ENCODE results near the gene PAPOLA.

PAPOLA gene

DNA sequence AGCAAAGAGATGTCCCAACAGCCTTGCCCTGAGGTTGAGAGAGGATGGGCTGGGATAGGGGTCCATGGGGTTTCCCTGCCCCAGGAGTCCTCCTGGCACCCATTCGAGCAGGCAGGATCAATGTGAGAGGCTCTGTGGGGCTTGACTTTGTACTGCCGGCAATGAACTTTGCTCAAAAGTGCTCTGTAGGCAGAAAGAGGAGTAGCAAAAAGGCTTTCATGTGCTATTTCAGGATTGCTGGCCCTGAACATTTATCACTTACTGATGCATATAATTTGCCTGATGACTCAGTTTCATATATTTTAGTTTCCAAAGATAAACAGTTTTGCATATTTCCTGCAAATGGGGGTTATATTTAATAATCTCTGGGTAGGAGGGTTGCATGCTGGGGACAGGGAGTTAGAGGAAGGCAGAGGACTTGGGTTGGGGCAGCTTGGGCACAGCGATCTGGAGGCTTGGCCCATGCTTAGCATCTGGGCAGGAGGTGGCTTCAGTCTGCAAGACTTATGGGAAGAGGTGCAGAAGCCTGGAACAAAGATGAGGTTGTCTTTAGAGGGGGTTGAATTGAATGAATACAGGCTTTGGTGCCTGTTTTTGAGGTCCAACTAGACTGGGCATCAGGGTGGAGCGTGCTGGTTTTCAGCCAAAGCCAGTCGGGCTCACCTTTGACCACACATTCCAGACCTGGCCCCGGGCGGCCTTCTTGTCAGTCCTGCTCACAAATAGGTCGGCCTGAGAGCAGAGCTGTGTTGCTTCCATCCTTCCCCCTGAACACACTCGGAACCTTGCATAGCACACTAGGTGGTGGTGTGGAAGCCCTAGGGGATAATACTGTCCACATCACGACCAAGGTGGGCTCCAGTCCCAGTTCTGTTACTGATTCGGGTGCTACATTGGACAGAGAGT lies 101.4 kb downstream of the PAPOLA start:
- TF ChIP-seq CTCF (IDR thresholded peaks at IDR 0.05; ENCODE audit: low read depth, low read length) = no peak
- DNase-seq (ENCODE audit: low read depth in 2 of 2) = no peak
- no peak overlapping the region for H3K4me3 ChIP-seq (replicated peaks in 1 of 2; ENCODE audit: low read depth in 2 of 2, low read length in 2 of 2)

- no peak overlapping the region for H3K4me3 ChIP-seq (replicated peaks in 1 of 2; ENCODE audit: low read depth in 2 of 2, low read length in 2 of 2)
- no peak for DNase-seq (ENCODE audit: low read depth in 2 of 2)
- no peak for TF ChIP-seq CTCF (IDR thresholded peaks at IDR 0.05; ENCODE audit: low read depth, low read length)
Observed at GRCh38 chr14:96614481-96614881, 112.3 kb downstream of the PAPOLA start.

GRCh38 chr14:96616161-96616721 lies 114.1 kb downstream of the PAPOLA start:
- no peak overlapping the region for H3K4me3 ChIP-seq (replicated peaks in 1 of 2; ENCODE audit: low read depth in 2 of 2, low read length in 2 of 2)
- no peak for TF ChIP-seq CTCF (IDR thresholded peaks at IDR 0.05; ENCODE audit: low read depth, low read length)
- no peak for DNase-seq (ENCODE audit: low read depth in 2 of 2)
